Mesendoderm (in vitro differentiated cells): Measurements from ENCODE around the gene TMC1.

ENCODE experiments used
- DNase-seq: peaks from one replicate; pipeline ENCODE4 v3.0.0; 2013
- H2AK5ac ChIP-seq: 2 replicates; pipeline ENCODE4 v1.6.1; 2013; ENCODE audit warnings: low read length, inconsistent platforms
- H2BK120ac ChIP-seq: 2 replicates; pipeline ENCODE4 v1.6.1; 2013; ENCODE audit warnings: low read depth, mild to moderate bottlenecking, low read length, moderate library complexity, mixed read lengths
- H2BK15ac ChIP-seq: replicated peaks from 2 replicates; pipeline ENCODE4 v1.6.1; 2013; ENCODE audit warnings: low read depth, mild to moderate bottlenecking, moderate library complexity
- H2BK5ac ChIP-seq: 2 replicates; pipeline ENCODE4 v1.6.1; 2013; ENCODE audit warnings: low read length, inconsistent platforms
- H3K18ac ChIP-seq: 2 replicates; pipeline ENCODE4 v1.6.1; 2013; ENCODE audit warnings: mild to moderate bottlenecking, low read length, mixed read lengths
- H3K23ac ChIP-seq: one replicate; pipeline ENCODE4 v1.6.1; 2013; ENCODE audit warnings: low read length
- H3K27ac ChIP-seq: 2 replicates; pipeline ENCODE4 v1.5.1; 2013; ENCODE audit warnings: low read depth, mild to moderate bottlenecking, inconsistent platforms, low read length, moderate library complexity
- H3K27me3 ChIP-seq: 2 replicates; pipeline ENCODE4 v1.6.1; 2013; ENCODE audit warnings: low read length, control low read depth, mild to moderate bottlenecking, inconsistent platforms; ENCODE audit not compliant: insufficient read depth, poor library complexity
- H3K36me3 ChIP-seq: 2 replicates; pipeline ENCODE4 v1.6.1; 2013; ENCODE audit warnings: low read length, inconsistent platforms; ENCODE audit not compliant: control insufficient read depth, insufficient read depth
- H3K4ac ChIP-seq: one replicate; pipeline ENCODE4 v1.6.1; 2013; ENCODE audit warnings: low read depth, mild to moderate bottlenecking, low read length, moderate library complexity
- H3K4me1 ChIP-seq: 2 replicates; pipeline ENCODE4 v1.6.1; 2013; ENCODE audit warnings: low read depth, low read length, inconsistent platforms; ENCODE audit not compliant: control insufficient read depth
- H3K4me2 ChIP-seq: 2 replicates; pipeline ENCODE4 v1.6.1; 2013; ENCODE audit warnings: low read length
- H3K4me3 ChIP-seq: 2 replicates; pipeline ENCODE4 v1.5.1; 2013; ENCODE audit warnings: mild to moderate bottlenecking, low read length
- H3K56ac ChIP-seq: one replicate; pipeline ENCODE4 v1.6.1; 2013; ENCODE audit warnings: low read length
- H3K79me1 ChIP-seq: 2 replicates; pipeline ENCODE4 v1.6.1; 2013; ENCODE audit warnings: low read length, inconsistent platforms
- H3K79me2 ChIP-seq: 2 replicates; pipeline ENCODE4 v1.6.1; 2013; ENCODE audit warnings: mild to moderate bottlenecking, low read length; ENCODE audit not compliant: control insufficient read depth, insufficient read depth
- H3K9ac ChIP-seq: 2 replicates; pipeline ENCODE4 v1.6.1; 2013; ENCODE audit warnings: low read length, inconsistent platforms
- H4K5ac ChIP-seq: one replicate; pipeline ENCODE4 v1.6.1; 2013; ENCODE audit warnings: low read length
- H4K8ac ChIP-seq: one replicate; pipeline ENCODE4 v1.6.1; 2013; ENCODE audit warnings: low read depth, mild to moderate bottlenecking, control low read depth, low read length, moderate library complexity
- WGBS: extraction: QIAGEN DNeasy Blood & Tissue Kit; methylation state at CpG from one replicate; pipeline ENCODE4 v1.1.7; 2013; ENCODE audit warnings: low lambda C conversion rate, missing lambda C conversion rate; ENCODE audit not compliant: insufficient coverage; ENCODE audit errors: extremely low coverage; 5-methylcytosine and 5-hydroxymethylcytosine counted together

The TMC1 gene

GRCh38 chr9:72749276-72749675, 227.9 kb downstream of the TMC1 start:
- no CpG with 5 or more reads among the region's 5 CpGs for WGBS
- Histone ChIP-seq H3K56ac (no peak overlapping the region), H3K27ac (no peak overlapping the region), H2BK5ac (no peak overlapping the region), H2BK120ac (no peak overlapping the region), H3K36me3 (no peaks in the 10 kb centered on the region), H3K4me1 (no peaks in the 10 kb centered on the region), H3K4ac (no peak overlapping the region), H3K18ac (no peak overlapping the region), H3K9ac (no peak overlapping the region), H3K23ac (no peak overlapping the region), H3K79me1 (no peaks in the 10 kb centered on the region), H3K4me2 (no peak overlapping the region), H2BK15ac (no peak overlapping the region), H3K79me2 (no peaks in the 10 kb centered on the region), H4K5ac (no peak overlapping the region), H4K8ac (no peak overlapping the region), H2AK5ac (no peak overlapping the region), H3K27me3 (no peaks in the 10 kb centered on the region), H3K4me3 (no peak overlapping the region)
- DNase-seq: no peak

- no CpG with 5 or more reads among the region's 1 CpG for WGBS
- no peak overlapping the region for H3K4ac ChIP-seq
These were observed 230.1 kb downstream of the TMC1 start for GRCh38 chr9:72751541-72751940.

GRCh38 chr9:72753266-72753893, 232.0 kb downstream of the TMC1 start:
- WGBS: no CpG with 5 or more reads among the region's 8 CpGs
- no peak overlapping the region for H2AK5ac ChIP-seq
- no peak overlapping the region for H3K18ac ChIP-seq
- no peak overlapping the region for H4K8ac ChIP-seq
- H3K23ac ChIP-seq: no peak overlapping the region
- H3K79me2 ChIP-seq: no peaks in the 10 kb centered on the region
- no peak overlapping the region for H2BK5ac ChIP-seq
- no peak overlapping the region for H4K5ac ChIP-seq
- no peaks in the 10 kb centered on the region for H3K4me1 ChIP-seq
- no peak overlapping the region for H2BK15ac ChIP-seq
- no peak overlapping the region for H3K56ac ChIP-seq
- no peak overlapping the region for H3K4me3 ChIP-seq
- H2BK120ac ChIP-seq: no peak overlapping the region
- no peak for DNase-seq
- H3K4me2 ChIP-seq: no peak overlapping the region
- H3K27me3 ChIP-seq: no peaks in the 10 kb centered on the region
- no peak overlapping the region for H3K4ac ChIP-seq
- H3K36me3 ChIP-seq: no peaks in the 10 kb centered on the region
- no peak overlapping the region for H3K27ac ChIP-seq
- no peak overlapping the region for H3K9ac ChIP-seq
- no peaks in the 10 kb centered on the region for H3K79me1 ChIP-seq

More at GRCh38 chr9:72751541-72751940, 230.1 kb downstream of the TMC1 start:
- Histone ChIP-seq H2AK5ac (no peak overlapping the region), H3K27ac (no peak overlapping the region), H3K4me3 (no peak overlapping the region), H2BK5ac (no peak overlapping the region), H3K9ac (no peak overlapping the region), H4K8ac (no peak overlapping the region), H3K79me1 (no peaks in the 10 kb centered on the region), H3K4me2 (no peak overlapping the region), H3K36me3 (no peaks in the 10 kb centered on the region), H4K5ac (no peak overlapping the region), H2BK120ac (no peak overlapping the region), H3K27me3 (no peaks in the 10 kb centered on the region), H3K23ac (no peak overlapping the region), H3K18ac (no peak overlapping the region), H3K4me1 (no peaks in the 10 kb centered on the region), H3K56ac (no peak overlapping the region), H3K79me2 (no peaks in the 10 kb centered on the region), H2BK15ac (no peak overlapping the region)
- DNase-seq: no peak

GRCh38 chr9:72755836-72756235, 234.4 kb downstream of the TMC1 start:
- H3K23ac ChIP-seq: no peak overlapping the region
- no peak overlapping the region for H3K4ac ChIP-seq
- no peaks in the 10 kb centered on the region for H3K27me3 ChIP-seq
- H3K4me2 ChIP-seq: no peak overlapping the region
- no peak overlapping the region for H2BK15ac ChIP-seq
- H3K18ac ChIP-seq: no peak overlapping the region
- no peak overlapping the region for H2AK5ac ChIP-seq
- H2BK120ac ChIP-seq: no peak overlapping the region
- H4K8ac ChIP-seq: no peak overlapping the region
- H4K5ac ChIP-seq: no peak overlapping the region
- H2BK5ac ChIP-seq: no peak overlapping the region
- WGBS: no CpG with 5 or more reads among the region's 2 CpGs
- H3K9ac ChIP-seq: no peak overlapping the region
- H3K4me1 ChIP-seq: no peaks in the 10 kb centered on the region
- H3K79me1 ChIP-seq: no peaks in the 10 kb centered on the region
- H3K36me3 ChIP-seq: no peaks in the 10 kb centered on the region
- DNase-seq: no peak
- no peak overlapping the region for H3K4me3 ChIP-seq
- H3K56ac ChIP-seq: no peak overlapping the region
- no peak overlapping the region for H3K27ac ChIP-seq
- no peaks in the 10 kb centered on the region for H3K79me2 ChIP-seq

GRCh38 chr9:72758944-72759343, 237.5 kb downstream of the TMC1 start:
- Histone ChIP-seq H3K18ac (no peak overlapping the region), H3K4me3 (no peak overlapping the region), H2BK120ac (no peak overlapping the region), H3K79me2 (no peaks in the 10 kb centered on the region), H2BK15ac (no peak overlapping the region), H3K36me3 (no peaks in the 10 kb centered on the region), H3K4ac (no peak overlapping the region), H3K27ac (no peak overlapping the region), H4K5ac (no peak overlapping the region), H3K4me2 (no peak overlapping the region), H2AK5ac (no peak overlapping the region), H3K56ac (no peak overlapping the region), H3K9ac (no peak overlapping the region), H3K79me1 (no peaks in the 10 kb centered on the region), H2BK5ac (no peak overlapping the region), H3K23ac (no peak overlapping the region), H3K4me1 (no peaks in the 10 kb centered on the region), H4K8ac (no peak overlapping the region), H3K27me3 (no peaks in the 10 kb centered on the region)
- WGBS: no CpG with 5 or more reads among the region's 4 CpGs
- no peak for DNase-seq

GRCh38 chr9:72763022-72763421, 241.6 kb downstream of the TMC1 start:
- Histone ChIP-seq H3K4me2 (no peak overlapping the region), H2BK120ac (no peak overlapping the region), H3K27ac (no peak overlapping the region), H2BK5ac (no peak overlapping the region), H3K79me1 (no peaks in the 10 kb centered on the region), H3K18ac (no peak overlapping the region), H3K27me3 (no peaks in the 10 kb centered on the region), H3K4me1 (no peaks in the 10 kb centered on the region), H3K23ac (no peak overlapping the region), H4K5ac (no peak overlapping the region), H3K56ac (no peak overlapping the region), H3K9ac (no peak overlapping the region), H2BK15ac (no peak overlapping the region), H3K4ac (no peak overlapping the region), H3K79me2 (no peaks in the 10 kb centered on the region), H3K36me3 (no peaks in the 10 kb centered on the region), H4K8ac (no peak overlapping the region), H2AK5ac (no peak overlapping the region), H3K4me3 (no peak overlapping the region)
- DNase-seq: no peak
- no CpG with 5 or more reads among the region's 2 CpGs for WGBS
